Type B pancreatic cell (in vitro differentiated cells): ENCODE measurements around the gene RAB6C. TPM values are rescaled to one million over a fixed set of nuclear protein-coding genes. Genes with fewer than 3 reads are reported as not detected.
"Not testable (repeated sequence)": the region's sequence is repeated elsewhere in the genome, so short reads cannot be mapped to it uniquely, and the experiment has no call there.

Experiments used
- DNase-seq: peaks from one replicate; pipeline ENCODE4 v3.0.0; 2021; ENCODE audit warnings: mixed read lengths; ENCODE audit not compliant: unreplicated experiment; ENCODE audit errors: extremely low spot score
- H3K27ac Mint-ChIP-seq: 2 replicates; pipeline ENCODE4 v1.8.0; 2021; ENCODE audit warnings: mild to moderate bottlenecking, mixed read lengths
- H3K27me3 Mint-ChIP-seq: 2 replicates; pipeline ENCODE4 v1.8.0; 2021; ENCODE audit warnings: mixed read lengths
- H3K36me3 Mint-ChIP-seq: 2 replicates; pipeline ENCODE4 v1.8.0; 2021; ENCODE audit warnings: mixed read lengths
- H3K4me1 Mint-ChIP-seq: one replicate; pipeline ENCODE4 v1.8.0; 2021; ENCODE audit warnings: mixed read lengths; ENCODE audit not compliant: unreplicated experiment
- H3K4me3 Mint-ChIP-seq: 2 replicates; pipeline ENCODE4 v1.8.0; 2021; ENCODE audit warnings: mild to moderate bottlenecking, mixed read lengths
- H3K9me3 Mint-ChIP-seq: 2 replicates; pipeline ENCODE4 v1.8.0; 2021; ENCODE audit warnings: mixed read lengths
- total RNA-seq: library from RNA; stranded (reverse); gene quantifications from 2 replicates; pipeline ENCODE4 v1.2.1, GENCODE V29; 2021; ENCODE audit warnings: low replicate concordance
- TF ChIP-seq, protein P1 (sequence below): fragments of 200-600 bp; sonication (generic); conservative IDR thresholded peaks from 2 replicates; pipeline ENCODE4 v1.5.0; 2021; ENCODE audit warnings: antibody characterized with exemption, mild to moderate bottlenecking

The RAB6C gene
- total RNA-seq, 1 donor from 2014 or later, result 0.29 TPM

- no peak overlapping the region for H3K4me3 Mint-ChIP-seq
- no peak overlapping the region for H3K27ac Mint-ChIP-seq
- H3K4me1 Mint-ChIP-seq, result no peaks in the 10 kb centered on the region
- H3K27me3 Mint-ChIP-seq, result peaks cover 8% of the 10 kb centered on the region
- H3K9me3 Mint-ChIP-seq, result no peaks in the 10 kb centered on the region
- no peaks in the 10 kb centered on the region for H3K36me3 Mint-ChIP-seq
- TF ChIP-seq, protein P1, sequence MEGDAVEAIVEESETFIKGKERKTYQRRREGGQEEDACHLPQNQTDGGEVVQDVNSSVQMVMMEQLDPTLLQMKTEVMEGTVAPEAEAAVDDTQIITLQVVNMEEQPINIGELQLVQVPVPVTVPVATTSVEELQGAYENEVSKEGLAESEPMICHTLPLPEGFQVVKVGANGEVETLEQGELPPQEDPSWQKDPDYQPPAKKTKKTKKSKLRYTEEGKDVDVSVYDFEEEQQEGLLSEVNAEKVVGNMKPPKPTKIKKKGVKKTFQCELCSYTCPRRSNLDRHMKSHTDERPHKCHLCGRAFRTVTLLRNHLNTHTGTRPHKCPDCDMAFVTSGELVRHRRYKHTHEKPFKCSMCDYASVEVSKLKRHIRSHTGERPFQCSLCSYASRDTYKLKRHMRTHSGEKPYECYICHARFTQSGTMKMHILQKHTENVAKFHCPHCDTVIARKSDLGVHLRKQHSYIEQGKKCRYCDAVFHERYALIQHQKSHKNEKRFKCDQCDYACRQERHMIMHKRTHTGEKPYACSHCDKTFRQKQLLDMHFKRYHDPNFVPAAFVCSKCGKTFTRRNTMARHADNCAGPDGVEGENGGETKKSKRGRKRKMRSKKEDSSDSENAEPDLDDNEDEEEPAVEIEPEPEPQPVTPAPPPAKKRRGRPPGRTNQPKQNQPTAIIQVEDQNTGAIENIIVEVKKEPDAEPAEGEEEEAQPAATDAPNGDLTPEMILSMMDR, result no peak
- no peak for DNase-seq
Measured at GRCh38 chr2:130019402-130019801, 39.9 kb downstream of the RAB6C start.

- not testable (repeated sequence) for H3K9me3 Mint-ChIP-seq, H3K4me3 Mint-ChIP-seq, H3K27me3 Mint-ChIP-seq, H3K36me3 Mint-ChIP-seq, DNase-seq, H3K27ac Mint-ChIP-seq, H3K4me1 Mint-ChIP-seq
Measured at GRCh38 chr2:130020069-130020468, 40.6 kb downstream of the RAB6C start.

DNA sequence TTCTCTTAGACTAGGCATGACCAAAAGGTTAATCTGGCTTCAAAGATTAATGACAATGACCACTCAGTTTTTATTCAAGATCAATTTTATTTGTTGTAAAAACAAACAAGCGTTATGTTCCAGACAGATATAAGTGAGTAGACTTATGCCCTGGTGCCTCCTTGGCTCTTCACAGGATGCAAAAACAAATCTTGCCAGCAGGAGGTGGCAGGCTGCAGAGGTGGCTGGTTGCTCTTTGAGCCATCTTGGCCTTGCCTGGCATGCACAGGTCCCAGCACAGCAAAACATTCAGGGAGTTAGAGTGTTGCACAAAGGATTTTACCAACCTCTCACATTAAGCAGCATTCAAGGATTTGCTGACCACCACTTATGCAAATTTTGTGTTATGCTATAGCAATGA is 46.5 kb downstream of the RAB6C start:
- H3K27me3 Mint-ChIP-seq, H3K27ac Mint-ChIP-seq, H3K4me1 Mint-ChIP-seq, DNase-seq, H3K9me3 Mint-ChIP-seq, H3K4me3 Mint-ChIP-seq: not testable (repeated sequence)
- TF ChIP-seq, protein P1, result peak; percentile 35
- peaks cover 14% of the 10 kb centered on the region for H3K36me3 Mint-ChIP-seq

Other genes starting within 250 kb of the RAB6C start
- 14.2 and 25.0 TPM in 2 replicates for gene POTEF, start 149.6 kb downstream of the RAB6C start, total RNA-seq
- 10.3 and 15.4 TPM in 2 replicates for gene CCDC74B, start 165.4 kb downstream of the RAB6C start, total RNA-seq
- 77.0 and 79.6 TPM in 2 replicates for gene SMPD4, start 201.9 kb downstream of the RAB6C start, total RNA-seq
- gene MZT2B, start 202.6 kb downstream of the RAB6C start, total RNA-seq, result 164 and 224 TPM in 2 replicates
- gene TUBA3E, start 218.8 kb downstream of the RAB6C start, total RNA-seq, result not detected in 2 replicates